Central memory CD4-positive, alpha-beta T cell (primary cell): ENCODE data around the gene CDH23.
"Not testable (repeated sequence)": the region's sequence is repeated elsewhere in the genome, so short reads cannot be mapped to it uniquely, and the experiment has no call there.

Experiments
- DNase-seq: peaks from one replicate; pipeline ENCODE4 v3.0.0; 2022

CDH23 gene

GRCh38 chr10:71588685-71589084, 192.0 kb downstream of the CDH23 start:
- DNase-seq = no peak

- DNase-seq = no peak
These were observed 193.2 kb downstream of the CDH23 start for GRCh38 chr10:71589617-71590551.

- DNase-seq = no peak
These were observed 194.1 kb downstream of the CDH23 start for GRCh38 chr10:71590781-71591350.

- no peak for DNase-seq
These were observed 198.3 kb downstream of the CDH23 start for GRCh38 chr10:71594934-71595571.

GRCh38 chr10:71595649-71596048, 198.9 kb downstream of the CDH23 start:
- no peak for DNase-seq

GRCh38 chr10:71596127-71596526, 199.4 kb downstream of the CDH23 start:
- no peak for DNase-seq

GRCh38 chr10:71596759-71597158, 200.0 kb downstream of the CDH23 start:
- DNase-seq = no peak

- DNase-seq = no peak
These were observed 201.2 kb downstream of the CDH23 start for GRCh38 chr10:71597821-71598498.

GRCh38 chr10:71598621-71599055, 201.9 kb downstream of the CDH23 start:
- no peak for DNase-seq

GRCh38 chr10:71599518-71599917, 202.8 kb downstream of the CDH23 start:
- no peak for DNase-seq

GRCh38 chr10:71600242-71600641, 203.5 kb downstream of the CDH23 start:
- not testable (repeated sequence) for DNase-seq

- DNase-seq = no peak
These were observed 204.1 kb downstream of the CDH23 start for GRCh38 chr10:71600849-71601248.

GRCh38 chr10:71601273-71601672, 204.6 kb downstream of the CDH23 start:
- DNase-seq = no peak

GRCh38 chr10:71603150-71603549, 206.4 kb downstream of the CDH23 start:
- DNase-seq = no peak

GRCh38 chr10:71603754-71604153, 207.0 kb downstream of the CDH23 start:
- DNase-seq = no peak

GRCh38 chr10:71604324-71605018, 207.8 kb downstream of the CDH23 start:
- no peak for DNase-seq

GRCh38 chr10:71605263-71605962, 208.7 kb downstream of the CDH23 start:
- no peak for DNase-seq

- no peak for DNase-seq
These were observed 209.7 kb downstream of the CDH23 start for GRCh38 chr10:71606257-71607081.

GRCh38 chr10:71607082-71607443, 210.3 kb downstream of the CDH23 start:
- no peak for DNase-seq

- peak; percentile 15 for DNase-seq
These were observed 212.4 kb downstream of the CDH23 start for GRCh38 chr10:71608819-71609768.
